T follicular helper cell (primary cell): ENCODE data around the gene BRINP3.

Source experiments
- DNase-seq: peaks from one replicate; pipeline ENCODE4 v3.0.0-alpha.2; 2020; ENCODE audit warnings: low read depth

Gene BRINP3

GRCh38 chr1:190452272-190452848 is 25.3 kb downstream of the BRINP3 start:
- DNase-seq = no peak

GRCh38 chr1:190444464-190444863 is 33.2 kb downstream of the BRINP3 start:
- no peak for DNase-seq

- DNase-seq = no peak
These were observed 38.2 kb downstream of the BRINP3 start for GRCh38 chr1:190439447-190439846.

DNA sequence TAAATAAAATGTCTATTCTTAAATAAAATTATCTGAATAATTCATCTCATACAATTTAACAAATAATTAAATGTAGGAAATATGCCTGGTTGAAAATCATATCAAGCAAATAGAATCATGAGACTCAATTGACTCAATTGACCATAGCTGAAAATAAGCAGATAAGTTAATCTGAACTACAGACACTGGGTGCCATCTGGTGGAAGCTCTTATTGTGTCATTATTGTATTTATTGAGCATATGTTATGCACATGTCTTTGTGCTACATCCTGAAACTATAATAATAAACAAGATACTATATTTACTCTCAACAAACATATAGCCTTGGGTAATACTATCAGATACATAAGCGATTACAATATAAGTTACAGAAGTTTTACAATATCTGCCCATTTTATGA is 41.0 kb downstream of the BRINP3 start:
- DNase-seq = no peak

DNA sequence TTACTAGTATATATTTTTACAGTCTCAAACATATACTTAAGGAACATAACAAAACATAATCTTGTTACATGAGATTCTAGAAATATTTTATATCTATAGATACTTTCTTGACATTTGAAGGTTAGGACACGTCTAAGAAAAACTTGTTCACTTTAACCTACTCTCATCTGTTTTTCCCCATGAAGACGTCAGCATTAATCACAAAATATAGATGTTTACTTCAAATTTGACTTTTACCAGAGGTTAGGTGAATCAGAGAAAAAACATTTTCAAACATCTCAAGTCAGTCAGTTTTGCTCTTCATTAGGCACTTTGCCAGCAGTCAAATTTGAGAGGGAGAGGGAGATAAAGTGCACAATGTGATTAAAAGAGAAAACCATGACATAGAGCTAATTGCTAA is 47.7 kb downstream of the BRINP3 start:
- DNase-seq = no peak

- DNase-seq = no peak
These were observed 48.5 kb downstream of the BRINP3 start for GRCh38 chr1:190429141-190429540.

- no peak for DNase-seq
These were observed 61.4 kb downstream of the BRINP3 start for GRCh38 chr1:190416239-190416638.

GRCh38 chr1:190413142-190413541 is 64.5 kb downstream of the BRINP3 start:
- no peak for DNase-seq

DNA sequence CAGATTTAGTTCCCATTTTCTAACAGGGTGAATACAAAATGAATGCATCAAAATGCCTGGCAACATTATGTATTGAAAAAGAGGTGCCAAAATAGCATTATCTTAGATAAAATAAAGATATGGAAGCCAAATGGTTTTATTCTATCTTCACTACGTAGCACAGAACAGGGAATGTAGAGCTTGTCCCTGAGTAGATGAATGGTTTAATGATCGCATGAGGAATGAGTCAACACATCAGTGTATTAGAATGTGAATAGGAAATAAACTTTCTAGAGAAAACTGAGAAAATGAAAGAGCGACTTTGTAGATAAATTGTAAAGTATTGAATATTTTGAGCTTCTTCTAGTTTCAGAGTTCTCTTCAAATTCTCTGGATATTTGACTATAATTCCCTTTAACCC is 74.3 kb downstream of the BRINP3 start:
- DNase-seq = no peak

GRCh38 chr1:190399233-190399632 is 78.4 kb downstream of the BRINP3 start:
- DNase-seq = no peak

- DNase-seq = no peak
These were observed 86.1 kb downstream of the BRINP3 start for GRCh38 chr1:190391582-190391981.

- no peak for DNase-seq
These were observed 99.7 kb downstream of the BRINP3 start for GRCh38 chr1:190377991-190378390.

GRCh38 chr1:190377294-190377693 is 100.4 kb downstream of the BRINP3 start:
- DNase-seq = no peak

DNA sequence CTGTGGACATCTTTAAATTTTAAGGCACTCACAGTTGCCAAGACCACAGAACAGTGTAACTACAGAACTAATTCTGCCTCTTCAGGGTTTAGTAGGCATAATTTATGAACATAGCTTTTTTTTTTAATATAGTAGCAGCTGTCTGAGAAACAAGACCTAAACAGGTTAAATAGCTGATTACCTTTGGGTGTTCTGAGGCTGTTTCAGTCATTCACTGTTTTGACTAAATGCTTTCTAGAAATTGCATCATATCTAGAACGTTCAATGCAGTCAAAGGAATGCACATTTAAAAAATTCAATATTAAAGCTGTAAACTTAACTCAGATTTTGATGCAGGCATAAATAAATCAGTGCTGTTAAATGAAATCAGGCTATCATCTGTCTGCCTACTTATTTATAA is 101.6 kb downstream of the BRINP3 start:
- DNase-seq = no peak

GRCh38 chr1:190373705-190374336 is 103.8 kb downstream of the BRINP3 start:
- no peak for DNase-seq

DNA sequence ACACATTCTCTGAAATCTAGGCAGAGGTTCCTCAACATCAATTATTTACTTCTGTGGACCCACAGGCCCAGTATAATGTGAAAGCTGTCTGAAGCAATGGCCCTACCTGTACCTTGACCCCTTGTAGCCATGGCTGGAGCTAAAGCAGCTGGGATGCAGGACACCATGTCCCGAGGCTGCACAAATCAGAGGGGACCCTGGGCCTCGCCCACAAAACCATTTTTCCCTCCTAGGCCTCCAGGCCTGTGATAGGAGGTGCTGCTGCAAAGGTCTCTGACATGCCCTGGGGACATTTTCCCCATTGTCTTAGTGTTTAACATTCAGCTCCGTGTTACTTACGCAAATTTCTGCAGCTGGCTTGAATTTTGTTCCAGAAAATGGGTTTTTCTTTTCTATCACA is 110.5 kb downstream of the BRINP3 start:
- DNase-seq = no peak

DNA sequence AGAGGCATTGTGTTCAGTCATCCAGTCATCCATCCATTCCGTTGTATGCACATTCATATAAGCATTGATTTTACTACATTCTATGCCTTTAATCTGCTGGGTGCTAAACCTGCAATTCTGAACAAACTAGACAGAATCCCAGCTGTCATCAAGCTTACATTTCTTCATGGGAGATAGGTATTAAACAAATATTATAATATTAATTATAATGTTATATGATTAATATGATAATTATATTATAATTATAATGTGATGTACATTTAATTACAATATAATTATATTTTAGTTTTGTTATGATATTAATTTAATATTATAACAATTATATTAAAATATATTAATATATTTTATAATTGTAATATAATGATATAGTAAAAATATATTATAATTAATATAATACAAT is 112.4 kb downstream of the BRINP3 start:
- no peak for DNase-seq

GRCh38 chr1:190353538-190354101 is 124.0 kb downstream of the BRINP3 start:
- no peak for DNase-seq

DNA sequence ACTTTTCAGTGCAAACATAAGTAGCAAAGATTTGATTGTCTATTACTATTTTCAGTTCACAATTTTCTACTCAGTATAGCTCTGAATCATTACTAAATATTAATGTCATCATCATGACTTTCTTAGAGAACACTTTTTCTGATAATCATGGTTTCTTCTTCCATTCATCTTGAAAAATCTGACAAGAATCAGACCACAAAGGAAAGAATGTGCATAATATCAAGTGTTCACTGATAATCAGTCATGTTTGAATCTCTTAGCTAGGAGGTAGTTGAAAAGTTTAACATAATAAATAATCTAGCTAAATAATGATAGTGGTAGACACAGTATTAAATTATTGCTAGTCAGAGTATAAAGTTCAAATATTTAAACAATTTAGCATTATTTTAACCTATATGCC is 133.2 kb downstream of the BRINP3 start:
- no peak for DNase-seq

- no peak for DNase-seq
These were observed 138.8 kb downstream of the BRINP3 start for GRCh38 chr1:190338829-190339228.

- DNase-seq = no peak
These were observed 148.8 kb downstream of the BRINP3 start for GRCh38 chr1:190328871-190329270.

DNA sequence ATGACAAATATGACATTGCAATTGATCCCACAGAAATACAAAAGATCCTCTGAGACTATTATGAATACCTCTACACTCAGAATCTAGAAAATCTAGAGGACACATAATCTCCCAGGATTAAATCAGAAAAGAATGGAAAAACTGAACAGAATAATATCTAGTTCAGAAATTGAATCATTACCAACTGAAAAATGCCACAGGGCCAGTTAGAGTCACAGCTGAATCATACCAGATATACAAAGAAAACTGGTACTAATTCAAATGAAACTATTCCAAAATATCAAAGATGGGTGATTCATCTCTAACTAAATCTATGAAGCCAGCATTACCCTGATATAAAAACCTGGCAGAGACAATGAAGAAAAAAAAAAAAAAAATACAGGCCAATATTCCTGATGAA is 149.3 kb downstream of the BRINP3 start:
- DNase-seq = no peak

- no peak for DNase-seq
These were observed 150.4 kb downstream of the BRINP3 start for GRCh38 chr1:190327271-190327670.

- DNase-seq = no peak
These were observed 154.1 kb downstream of the BRINP3 start for GRCh38 chr1:190323530-190323929.
